Liver (tissue), 3 donors: ENCODE data around the gene CEMIP.

ENCODE experiments used
- FOXA1 ChIP-seq: IDR thresholded peaks from 2 replicates; pipeline ENCODE4 v1.6.1; 2016; ENCODE audit warnings: antibody characterized with exemption
- GABPA ChIP-seq, 2 donors: IDR thresholded peaks in 1 of 2; conservative IDR thresholded peaks in 1 of 2; 2 replicates each; pipeline ENCODE4 v1.6.1; 2016; ENCODE audit warnings: antibody characterized with exemption in 2 of 2, mild to moderate bottlenecking in 1 of 2, moderate library complexity in 1 of 2
- HNF4A ChIP-seq, 2 donors: conservative IDR thresholded peaks; 2 replicates each; pipeline ENCODE4 v1.6.1; 2016; ENCODE audit warnings: antibody characterized with exemption in 2 of 2, mild to moderate bottlenecking in 2 of 2
- HNF4G ChIP-seq: IDR thresholded peaks from 2 replicates; pipeline ENCODE4 v1.6.1; 2016; ENCODE audit warnings: antibody characterized with exemption
- JUND ChIP-seq, 2 donors: IDR thresholded peaks; 2 replicates each; pipeline ENCODE4 v1.6.1; 2016; ENCODE audit warnings: antibody characterized with exemption in 2 of 2
- RAD21 ChIP-seq, 2 donors: IDR thresholded peaks; 2 replicates each; pipeline ENCODE4 v1.6.1; 2016; ENCODE audit warnings: antibody characterized with exemption in 2 of 2, mild to moderate bottlenecking in 2 of 2
- SP1 ChIP-seq: IDR thresholded peaks from 2 replicates; pipeline ENCODE4 v1.6.1; 2018; ENCODE audit warnings: antibody characterized with exemption, mild to moderate bottlenecking
- TAF1 ChIP-seq: conservative IDR thresholded peaks from 2 replicates; pipeline ENCODE4 v1.6.1; 2016; ENCODE audit warnings: antibody characterized with exemption, mild to moderate bottlenecking
- YY1 ChIP-seq: IDR thresholded peaks from 2 replicates; pipeline ENCODE4 v1.6.1; 2016; ENCODE audit warnings: antibody characterized with exemption, mild to moderate bottlenecking
- TF ChIP-seq, protein P1 (sequence below): fragments of 150-350 bp; IDR thresholded peaks from 2 replicates; pipeline ENCODE4 v1.5.1; 2017; ENCODE audit warnings: improper control_type of control experiment, low read depth, low read length; ENCODE audit not compliant: missing input control
- TF ChIP-seq, protein P2 (sequence below): IDR thresholded peaks from 2 replicates; pipeline ENCODE4 v1.6.1; 2016; ENCODE audit warnings: antibody characterized with exemption
- TF ChIP-seq, protein P3 (sequence below): IDR thresholded peaks from 2 replicates; pipeline ENCODE4 v1.6.1; 2016; ENCODE audit warnings: antibody characterized with exemption, mild to moderate bottlenecking
- TF ChIP-seq, protein P4 (sequence below): IDR thresholded peaks from 2 replicates; pipeline ENCODE4 v1.6.1; 2016; ENCODE audit warnings: antibody characterized with exemption
- donor health status: healthy.
- donor health status: healthy.

DNA sequence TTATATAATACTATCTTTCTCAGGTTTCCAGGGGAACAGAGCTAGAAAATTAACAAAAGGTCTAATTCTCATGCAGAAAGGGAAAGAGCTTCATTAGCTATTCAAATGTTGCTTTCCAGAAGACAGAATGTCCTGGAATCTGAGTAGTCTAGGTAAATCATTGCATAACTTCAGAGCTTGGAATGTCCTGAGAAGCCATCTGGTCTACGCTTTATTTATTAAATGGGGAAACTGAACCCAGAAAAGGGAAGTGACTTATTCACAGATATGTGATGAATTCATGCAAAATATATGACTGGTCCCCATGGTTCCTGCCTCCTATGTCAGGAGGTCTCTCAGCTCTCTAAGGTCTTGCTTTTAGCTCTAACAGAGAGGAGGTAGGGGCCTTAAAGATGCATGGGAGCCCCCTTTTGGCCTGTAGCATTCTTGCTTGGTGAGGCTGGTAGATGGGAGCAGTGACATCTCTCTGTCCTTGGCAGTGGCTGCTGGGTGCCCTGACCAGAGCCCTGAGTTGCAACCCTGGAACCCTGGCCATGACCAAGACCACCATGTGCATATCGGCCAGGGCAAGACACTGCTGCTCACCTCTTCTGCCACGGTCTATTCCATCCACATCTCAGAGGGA is 99.2 kb downstream of the CEMIP start:
- TF ChIP-seq, protein P1, sequence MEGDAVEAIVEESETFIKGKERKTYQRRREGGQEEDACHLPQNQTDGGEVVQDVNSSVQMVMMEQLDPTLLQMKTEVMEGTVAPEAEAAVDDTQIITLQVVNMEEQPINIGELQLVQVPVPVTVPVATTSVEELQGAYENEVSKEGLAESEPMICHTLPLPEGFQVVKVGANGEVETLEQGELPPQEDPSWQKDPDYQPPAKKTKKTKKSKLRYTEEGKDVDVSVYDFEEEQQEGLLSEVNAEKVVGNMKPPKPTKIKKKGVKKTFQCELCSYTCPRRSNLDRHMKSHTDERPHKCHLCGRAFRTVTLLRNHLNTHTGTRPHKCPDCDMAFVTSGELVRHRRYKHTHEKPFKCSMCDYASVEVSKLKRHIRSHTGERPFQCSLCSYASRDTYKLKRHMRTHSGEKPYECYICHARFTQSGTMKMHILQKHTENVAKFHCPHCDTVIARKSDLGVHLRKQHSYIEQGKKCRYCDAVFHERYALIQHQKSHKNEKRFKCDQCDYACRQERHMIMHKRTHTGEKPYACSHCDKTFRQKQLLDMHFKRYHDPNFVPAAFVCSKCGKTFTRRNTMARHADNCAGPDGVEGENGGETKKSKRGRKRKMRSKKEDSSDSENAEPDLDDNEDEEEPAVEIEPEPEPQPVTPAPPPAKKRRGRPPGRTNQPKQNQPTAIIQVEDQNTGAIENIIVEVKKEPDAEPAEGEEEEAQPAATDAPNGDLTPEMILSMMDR: no peak
- TF ChIP-seq HNF4G: no peak
- TF ChIP-seq FOXA1: no peak
- TF ChIP-seq HNF4A (conservative IDR thresholded peaks at IDR 0.05): no peak
- no peak for TF ChIP-seq YY1
- TF ChIP-seq, protein P2, sequence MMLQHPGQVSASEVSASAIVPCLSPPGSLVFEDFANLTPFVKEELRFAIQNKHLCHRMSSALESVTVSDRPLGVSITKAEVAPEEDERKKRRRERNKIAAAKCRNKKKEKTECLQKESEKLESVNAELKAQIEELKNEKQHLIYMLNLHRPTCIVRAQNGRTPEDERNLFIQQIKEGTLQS: no peak
- TF ChIP-seq, protein P3, sequence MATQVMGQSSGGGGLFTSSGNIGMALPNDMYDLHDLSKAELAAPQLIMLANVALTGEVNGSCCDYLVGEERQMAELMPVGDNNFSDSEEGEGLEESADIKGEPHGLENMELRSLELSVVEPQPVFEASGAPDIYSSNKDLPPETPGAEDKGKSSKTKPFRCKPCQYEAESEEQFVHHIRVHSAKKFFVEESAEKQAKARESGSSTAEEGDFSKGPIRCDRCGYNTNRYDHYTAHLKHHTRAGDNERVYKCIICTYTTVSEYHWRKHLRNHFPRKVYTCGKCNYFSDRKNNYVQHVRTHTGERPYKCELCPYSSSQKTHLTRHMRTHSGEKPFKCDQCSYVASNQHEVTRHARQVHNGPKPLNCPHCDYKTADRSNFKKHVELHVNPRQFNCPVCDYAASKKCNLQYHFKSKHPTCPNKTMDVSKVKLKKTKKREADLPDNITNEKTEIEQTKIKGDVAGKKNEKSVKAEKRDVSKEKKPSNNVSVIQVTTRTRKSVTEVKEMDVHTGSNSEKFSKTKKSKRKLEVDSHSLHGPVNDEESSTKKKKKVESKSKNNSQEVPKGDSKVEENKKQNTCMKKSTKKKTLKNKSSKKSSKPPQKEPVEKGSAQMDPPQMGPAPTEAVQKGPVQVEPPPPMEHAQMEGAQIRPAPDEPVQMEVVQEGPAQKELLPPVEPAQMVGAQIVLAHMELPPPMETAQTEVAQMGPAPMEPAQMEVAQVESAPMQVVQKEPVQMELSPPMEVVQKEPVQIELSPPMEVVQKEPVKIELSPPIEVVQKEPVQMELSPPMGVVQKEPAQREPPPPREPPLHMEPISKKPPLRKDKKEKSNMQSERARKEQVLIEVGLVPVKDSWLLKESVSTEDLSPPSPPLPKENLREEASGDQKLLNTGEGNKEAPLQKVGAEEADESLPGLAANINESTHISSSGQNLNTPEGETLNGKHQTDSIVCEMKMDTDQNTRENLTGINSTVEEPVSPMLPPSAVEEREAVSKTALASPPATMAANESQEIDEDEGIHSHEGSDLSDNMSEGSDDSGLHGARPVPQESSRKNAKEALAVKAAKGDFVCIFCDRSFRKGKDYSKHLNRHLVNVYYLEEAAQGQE: no peak
- TF ChIP-seq GABPA (IDR thresholded peaks at IDR 0.05 in 1 of 2, conservative IDR thresholded peaks at IDR 0.05 in 1 of 2): no peak
- TF ChIP-seq TAF1: no peak
- TF ChIP-seq JUND (IDR thresholded peaks at IDR 0.05): no peak
- no peak for TF ChIP-seq SP1
- TF ChIP-seq, protein P4, sequence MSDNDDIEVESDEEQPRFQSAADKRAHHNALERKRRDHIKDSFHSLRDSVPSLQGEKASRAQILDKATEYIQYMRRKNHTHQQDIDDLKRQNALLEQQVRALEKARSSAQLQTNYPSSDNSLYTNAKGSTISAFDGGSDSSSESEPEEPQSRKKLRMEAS: no peak
- no peak for TF ChIP-seq RAD21 (IDR thresholded peaks at IDR 0.05)
